ENCODE measurements around the gene MPPED2. TPM values are rescaled to one million over a fixed set of nuclear protein-coding genes. Genes with fewer than 3 reads are reported as not detected.

The MPPED2 gene
- total and polyA plus RNA-seq, 10 of the 15 experiments (the other 5 are each of a cell fraction or from before 2014, with no cell fraction given): not detected

- H4K20me1 ChIP-seq (ENCODE audit: control insufficient read depth, insufficient read depth): no peaks in the 10 kb centered on the region
- BruUV-seq (replicated peaks): no TSS peak
- no peak overlapping the region for H3K27ac ChIP-seq (ENCODE audit: control insufficient read depth, insufficient read depth)
- H3K4me3 ChIP-seq: no peak overlapping the region
- ChIA-PET RAD21 (ENCODE audit: unreplicated experiment) (no interaction called here), SMC1A (ENCODE audit: uncharacterized antibody, unreplicated experiment) (interaction anchor here (1.0 kb wide), 1 partner anchor 10 kb away, joined by 3 read pairs; no protein-coding TSS in a partner anchor), CTCF (no interaction called here), POLR2A (no interaction called here)
- TF ChIP-seq NR2F1 (conservative IDR thresholded peaks at IDR 0.05): 0 out of 2 replicates have a peak, but pooled peaks have one; percentile 30
- TF ChIP-seq PAX8 (IDR thresholded peaks at IDR 0.05): no peak
- TF ChIP-seq MTA2 (IDR thresholded peaks at IDR 0.05; ENCODE audit: low read depth): no peak
- no peak for TF ChIP-seq STAT1 (conservative IDR thresholded peaks at IDR 0.05)
- no peak for TF ChIP-seq SIX5 (IDR thresholded peaks at IDR 0.05; ENCODE audit: low read depth, low read length, severe bottlenecking)
- no peak for TF ChIP-seq KDM1A (IDR thresholded peaks at IDR 0.05; ENCODE audit: borderline replicate concordance)
- TF ChIP-seq, protein P1, sequence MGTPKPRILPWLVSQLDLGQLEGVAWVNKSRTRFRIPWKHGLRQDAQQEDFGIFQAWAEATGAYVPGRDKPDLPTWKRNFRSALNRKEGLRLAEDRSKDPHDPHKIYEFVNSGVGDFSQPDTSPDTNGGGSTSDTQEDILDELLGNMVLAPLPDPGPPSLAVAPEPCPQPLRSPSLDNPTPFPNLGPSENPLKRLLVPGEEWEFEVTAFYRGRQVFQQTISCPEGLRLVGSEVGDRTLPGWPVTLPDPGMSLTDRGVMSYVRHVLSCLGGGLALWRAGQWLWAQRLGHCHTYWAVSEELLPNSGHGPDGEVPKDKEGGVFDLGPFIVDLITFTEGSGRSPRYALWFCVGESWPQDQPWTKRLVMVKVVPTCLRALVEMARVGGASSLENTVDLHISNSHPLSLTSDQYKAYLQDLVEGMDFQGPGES (IDR thresholded peaks at IDR 0.05): no peak
- H3K4me1 ChIP-seq (ENCODE audit: control insufficient read depth, insufficient read depth, low read length): no peaks in the 10 kb centered on the region
- peaks cover 0 to 2% of the 10 kb centered on the region in 2 experiments; a peak in 3 of 4 replicates for H3K27me3 ChIP-seq (replicated peaks in 1 of 2; ENCODE audit: control insufficient read depth in 2 of 2, insufficient read depth in 2 of 2, low read length in 1 of 2)
- ATAC-seq (no peak), DNase-seq (ENCODE audit: low read depth, low spot score) (no peak), FAIRE-seq (no peak)
- 32% methylated on average over 9 of the region's 9 CpGs for WGBS (ENCODE audit: insufficient coverage, insufficient replicate concordance, low lambda C conversion rate, missing lambda C conversion rate)
- no peaks in the 10 kb centered on the region for H3K36me3 ChIP-seq (ENCODE audit: control insufficient read depth in 2 of 2, insufficient read depth in 2 of 2, low read length in 1 of 2)
- no peak overlapping the region for H3K4me2 ChIP-seq (ENCODE audit: control insufficient read depth, insufficient read depth)
- no peak overlapping the region for H2AFZ ChIP-seq (ENCODE audit: control insufficient read depth, low read depth, low read length)
- no peaks in the 10 kb centered on the region for H3K79me2 ChIP-seq (ENCODE audit: control insufficient read depth, insufficient read depth, low read length)
- intact Hi-C loops (cut with micrococcal nuclease; ENCODE audit: unreplicated experiment) (no loop called here), in situ Hi-C loops (cut with MboI) (no loop called here)
- no peaks in the 10 kb centered on the region for H3K9me3 ChIP-seq (replicated peaks; ENCODE audit: control insufficient read depth, insufficient read depth, low read length)
- no peak overlapping the region for H3K9ac ChIP-seq (ENCODE audit: control insufficient read depth, insufficient read depth, low read length)
These were observed 63.5 kb downstream of the MPPED2 start for GRCh38 chr11:30522536-30523243.

Measured in GM12878 (cell line).